WTC11 (cell line): ENCODE data around the gene CALHM1. TPM values are rescaled to one million over a fixed set of nuclear protein-coding genes. Genes with fewer than 3 reads are reported as not detected.

Source experiments
- ATAC-seq: fragments of 200-7000 bp; cut with Tn5 transposase; 2 replicates; pipeline ENCODE4 v1.10.0; 2021; ENCODE audit warnings: mild to moderate bottlenecking, moderate library complexity
- CTCF ChIA-PET: fragments of 300-600 bp; sonication (Branson Sonifier 250); formaldehyde crosslinking; loops from one replicate; lab custom pipeline; 2021; ENCODE audit warnings: antibody characterized with exemption; lab: Charles Lee
- POLR2A ChIA-PET: fragments of 350-600 bp; sonication (Branson Sonifier 250); formaldehyde crosslinking; loops from one replicate; lab custom pipeline; 2021; ENCODE audit warnings: antibody characterized with exemption; lab: Charles Lee
- DNase-seq: peaks from one replicate; pipeline ENCODE4 v3.0.0; 2021; ENCODE audit warnings: low spot score
- H3K27ac Mint-ChIP-seq: 2 replicates; pipeline ENCODE4 v1.8.0; 2021; ENCODE audit warnings: mixed read lengths
- H3K27me3 Mint-ChIP-seq: 2 replicates; pipeline ENCODE4 v1.8.0; 2021; ENCODE audit warnings: low read depth, mild to moderate bottlenecking, moderate library complexity, mixed read lengths
- H3K36me3 Mint-ChIP-seq: 2 replicates; pipeline ENCODE4 v1.8.0; 2021; ENCODE audit warnings: mixed read lengths
- H3K4me1 Mint-ChIP-seq: 2 replicates; pipeline ENCODE4 v1.8.0; 2022; ENCODE audit warnings: mixed read lengths
- H3K4me3 Mint-ChIP-seq: 2 replicates; pipeline ENCODE4 v1.8.0; 2021; ENCODE audit warnings: mild to moderate bottlenecking, moderate library complexity, mixed read lengths
- H3K9me3 Mint-ChIP-seq: 2 replicates; pipeline ENCODE4 v1.8.0; 2021; ENCODE audit warnings: mixed read lengths
- AR ChIP-seq: fragments of 250-450 bp; sonication (Bioruptor Pico); IDR thresholded peaks from 2 replicates; pipeline ENCODE4 v1.9.0; 2021; ENCODE audit warnings: mild to moderate bottlenecking
- ATF2 ChIP-seq: sonication (generic); formaldehyde crosslinking; IDR thresholded peaks from 2 replicates; pipeline ENCODE4 v1.8.1; 2022; ENCODE audit warnings: low read depth, missing genetic modification reagents, borderline replicate concordance
- ATF3 ChIP-seq: sonication (generic); formaldehyde crosslinking; conservative IDR thresholded peaks from 2 replicates; pipeline ENCODE4 v1.8.1; 2022; ENCODE audit warnings: mild to moderate bottlenecking, missing genetic modification reagents
- CBFB ChIP-seq: sonication (generic); formaldehyde crosslinking; IDR thresholded peaks from 2 replicates; pipeline ENCODE4 v1.8.1; 2022; ENCODE audit warnings: mild to moderate bottlenecking, low read depth, missing genetic modification reagents
- ERG ChIP-seq: fragments of 250-450 bp; sonication (Bioruptor Pico); IDR thresholded peaks from 2 replicates; pipeline ENCODE4 v1.8.0; 2021; ENCODE audit warnings: mild to moderate bottlenecking
- ESRRA ChIP-seq: sonication (generic); formaldehyde crosslinking; IDR thresholded peaks from 2 replicates; pipeline ENCODE4 v1.8.1; 2022; ENCODE audit warnings: mild to moderate bottlenecking, missing genetic modification reagents, borderline replicate concordance
- KAT7 ChIP-seq: sonication (generic); formaldehyde crosslinking; IDR thresholded peaks from 2 replicates; pipeline ENCODE4 v1.8.1; 2023; ENCODE audit warnings: missing genetic modification reagents, mild to moderate bottlenecking, borderline replicate concordance
- NFATC4 ChIP-seq: fragments of 250-450 bp; sonication (Bioruptor Pico); IDR thresholded peaks from 2 replicates; pipeline ENCODE4 v1.9.0; 2021; ENCODE audit warnings: mild to moderate bottlenecking
- RELA ChIP-seq: sonication (generic); formaldehyde crosslinking; IDR thresholded peaks from 2 replicates; pipeline ENCODE4 v1.8.1; 2022; ENCODE audit warnings: missing genetic modification reagents, mild to moderate bottlenecking, borderline replicate concordance
- SMAD3 ChIP-seq: sonication (generic); formaldehyde crosslinking; IDR thresholded peaks from 2 replicates; pipeline ENCODE4 v1.8.0; 2022; ENCODE audit warnings: missing genetic modification reagents, mild to moderate bottlenecking, borderline replicate concordance
- SMAD4 ChIP-seq: sonication (generic); formaldehyde crosslinking; IDR thresholded peaks from 2 replicates; pipeline ENCODE4 v1.8.0; 2022; ENCODE audit warnings: mild to moderate bottlenecking, missing genetic modification reagents
- SOX15 ChIP-seq: fragments of 250-450 bp; sonication (Bioruptor Pico); IDR thresholded peaks from 2 replicates; pipeline ENCODE4 v1.9.0; 2021; ENCODE audit warnings: mild to moderate bottlenecking
- TEAD4 ChIP-seq: sonication (generic); formaldehyde crosslinking; IDR thresholded peaks from 2 replicates; pipeline ENCODE4 v1.8.0; 2022; ENCODE audit warnings: mild to moderate bottlenecking, missing genetic modification reagents
- USF1 ChIP-seq: sonication (generic); formaldehyde crosslinking; IDR thresholded peaks from 2 replicates; pipeline ENCODE4 v1.8.0; 2022; ENCODE audit warnings: mild to moderate bottlenecking, missing genetic modification reagents
- USF2 ChIP-seq: sonication (generic); formaldehyde crosslinking; IDR thresholded peaks from 2 replicates; pipeline ENCODE4 v1.8.1; 2023; ENCODE audit warnings: mild to moderate bottlenecking, missing genetic modification reagents, moderate library complexity
- ZMAT4 ChIP-seq: fragments of 250-450 bp; sonication (Bioruptor Pico); IDR thresholded peaks from 2 replicates; pipeline ENCODE4 v1.9.0; 2021; ENCODE audit warnings: mild to moderate bottlenecking
- ZNF232 ChIP-seq: sonication (generic); formaldehyde crosslinking; IDR thresholded peaks from 2 replicates; pipeline ENCODE4 v1.8.0; 2022; ENCODE audit warnings: mild to moderate bottlenecking, missing genetic modification reagents
- ZNF512 ChIP-seq: sonication (generic); formaldehyde crosslinking; IDR thresholded peaks from 2 replicates; pipeline ENCODE4 v1.8.1; 2022; ENCODE audit warnings: missing genetic modification reagents, borderline replicate concordance
- ZNF532 ChIP-seq: fragments of 250-450 bp; sonication (Bioruptor Pico); IDR thresholded peaks from 2 replicates; pipeline ENCODE4 v1.9.0; 2021; ENCODE audit warnings: mild to moderate bottlenecking, borderline replicate concordance
- total RNA-seq: library from RNA; stranded (reverse); gene quantifications from 3 replicates; pipeline ENCODE4 v1.2.3, GENCODE V29; 2021

CALHM1 gene
- total RNA-seq, 1 experiment from 2014 or later, result 0.39 TPM

GRCh38 chr10:103423748-103424147 is 35.0 kb downstream of the CALHM1 start (continued):
- TF ChIP-seq ZNF532 (CRISPR knock-in tag) (no peak), ATF3 (CRISPR knock-in tag) (no peak), AR (CRISPR knock-in tag) (no peak), SOX15 (CRISPR knock-in tag) (no peak), USF1 (CRISPR knock-in tag) (no peak), SMAD4 (CRISPR knock-in tag) (no peak), ZNF512 (CRISPR knock-in tag) (no peak), TEAD4 (no peak), ESRRA (CRISPR knock-in tag) (no peak), USF2 (CRISPR knock-in tag) (no peak)
- TF ChIP-seq, all 79 proteins: peak for 0

- DNase-seq, result no peak
- ChIA-PET POLR2A (no interaction called here), CTCF (interaction anchor here (0.5 to 1.0 kb wide), 2 partner anchors 32 to 268 kb away, joined by 3 to 6 read pairs; no protein-coding TSS in a partner anchor)
- Mint-ChIP-seq H3K36me3 (peaks cover 92% of the 10 kb centered on the region), H3K9me3 (no peaks in the 10 kb centered on the region), H3K27ac (no peak overlapping the region), H3K4me1 (no peaks in the 10 kb centered on the region), H3K4me3 (no peak overlapping the region), H3K27me3 (no peaks in the 10 kb centered on the region)
- ATAC-seq, result no peak
- TF ChIP-seq ERG (CRISPR knock-in tag) (no peak), SMAD3 (CRISPR knock-in tag) (no peak), CBFB (CRISPR knock-in tag) (no peak), ATF3 (CRISPR knock-in tag) (no peak), KAT7 (CRISPR knock-in tag) (no peak), ZMAT4 (CRISPR knock-in tag) (no peak), NFATC4 (no peak), RELA (CRISPR knock-in tag) (no peak), ZNF232 (CRISPR knock-in tag) (no peak), ATF2 (CRISPR knock-in tag) (no peak)
Measured at GRCh38 chr10:103419101-103419500, 39.6 kb downstream of the CALHM1 start.
